GM12891 (cell line): ENCODE measurements around the gene NHS.

Source experiments
- POLR2A ChIP-seq: IDR thresholded peaks from 2 replicates; pipeline ENCODE4 v1.6.1; 2011; ENCODE audit warnings: low read depth, low read length, control low read depth
- POLR2AphosphoS5 ChIP-seq: IDR thresholded peaks from 2 replicates; pipeline ENCODE4 v1.6.1; 2011; ENCODE audit warnings: low read depth, low read length, control low read depth
- SPI1 ChIP-seq: IDR thresholded peaks from 2 replicates; pipeline ENCODE4 v1.6.1; 2011; ENCODE audit warnings: low read depth, low read length, control low read depth
- TAF1 ChIP-seq: IDR thresholded peaks from 2 replicates; pipeline ENCODE4 v1.6.1; 2011; ENCODE audit warnings: low read depth, low read length, control low read depth

DNA sequence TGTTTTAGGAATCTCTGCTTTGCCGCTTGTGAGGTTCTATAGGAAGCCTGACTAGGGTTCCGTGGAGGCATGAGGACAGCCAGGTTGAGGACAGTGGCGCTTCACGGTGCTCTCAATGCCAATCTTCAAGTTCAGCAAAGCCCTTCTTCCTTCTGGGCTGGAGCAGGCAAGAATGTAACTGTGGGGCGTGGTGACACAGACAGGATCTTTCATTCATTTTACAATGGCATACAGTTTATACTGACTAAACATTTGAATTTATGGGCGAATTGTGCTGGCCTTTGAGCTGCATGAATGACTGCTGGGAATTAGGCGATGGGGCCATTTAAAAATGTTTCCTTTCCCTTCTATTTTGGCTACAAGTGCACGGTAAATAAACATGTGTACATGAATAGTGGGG is 2.9 kb upstream of the NHS start:
- no peak for TF ChIP-seq TAF1
- TF ChIP-seq POLR2A = no peak
- TF ChIP-seq POLR2AphosphoS5 = no peak
- TF ChIP-seq SPI1 = no peak
